ENCODE data around the gene ABCB4.

Gene ABCB4

DNA sequence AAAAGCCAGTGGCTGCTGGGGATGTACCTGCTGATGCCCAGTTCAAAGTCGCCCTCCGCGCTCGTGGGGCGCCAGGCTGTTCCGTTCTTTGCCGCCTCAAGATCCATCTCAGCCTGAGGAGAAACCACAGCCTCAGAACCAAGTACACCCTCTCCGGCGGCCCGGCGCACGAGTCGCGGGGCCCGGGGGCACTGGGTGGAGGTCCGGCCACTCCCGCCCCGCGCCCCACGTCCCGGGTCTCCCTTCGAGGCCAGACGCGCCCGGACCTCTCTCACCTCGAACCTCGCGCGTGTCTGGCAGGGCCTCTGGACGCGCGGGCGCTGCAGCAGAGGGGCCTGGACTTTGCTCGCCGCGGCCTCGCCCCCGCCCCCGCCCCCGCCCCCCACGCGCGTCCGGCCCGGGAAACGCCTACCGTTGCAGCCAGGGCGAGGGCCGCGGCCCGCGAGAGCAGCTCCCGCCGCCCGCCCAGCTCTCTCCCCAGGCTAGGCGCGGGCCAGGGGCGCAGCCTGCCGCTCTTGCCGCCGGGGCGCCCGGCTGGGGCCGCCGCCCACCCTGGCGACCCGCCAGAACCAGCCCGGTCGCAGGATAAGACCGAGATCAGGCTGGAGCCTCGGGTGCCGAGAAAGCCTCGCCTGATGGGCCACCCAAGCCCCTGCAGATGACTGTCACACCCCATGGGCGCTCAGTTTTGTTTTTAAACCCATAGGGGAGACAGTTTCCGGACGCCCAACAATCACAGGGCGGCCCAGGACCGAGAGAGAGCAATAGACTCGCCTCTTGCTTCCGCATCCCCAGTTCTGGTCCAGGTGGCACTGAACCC is at the start of gene ABCB4:
TSS of gene ABCB4 (minus strand) at position 322 of the 820 bp plus-strand sequence. CDS start at position 107, 215 bp downstream.
- peak; percentile 40 for DNase-seq (ENCODE audit: low spot score)

DNA sequence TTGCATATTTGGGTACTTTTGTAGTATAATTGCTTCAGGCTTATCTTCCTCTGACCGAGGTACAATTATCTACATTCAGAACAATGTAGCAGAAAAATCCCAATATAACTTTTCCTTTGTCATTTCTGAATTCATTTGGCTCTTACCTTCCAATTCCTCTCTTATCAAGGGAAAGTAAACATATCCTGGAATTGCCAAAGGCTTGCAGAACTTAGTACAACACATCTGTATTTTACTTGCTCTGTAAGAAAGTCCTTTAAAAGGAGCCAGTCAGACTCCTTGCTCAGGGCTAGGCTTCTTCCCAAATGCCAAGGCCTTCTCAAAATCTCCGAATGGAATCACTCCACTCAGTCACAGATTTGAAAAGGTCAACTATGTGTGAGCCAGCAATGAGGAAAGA is 43.3 kb upstream of the ABCB4 start:
- DNase-seq (ENCODE audit: low spot score), result no peak

DNA sequence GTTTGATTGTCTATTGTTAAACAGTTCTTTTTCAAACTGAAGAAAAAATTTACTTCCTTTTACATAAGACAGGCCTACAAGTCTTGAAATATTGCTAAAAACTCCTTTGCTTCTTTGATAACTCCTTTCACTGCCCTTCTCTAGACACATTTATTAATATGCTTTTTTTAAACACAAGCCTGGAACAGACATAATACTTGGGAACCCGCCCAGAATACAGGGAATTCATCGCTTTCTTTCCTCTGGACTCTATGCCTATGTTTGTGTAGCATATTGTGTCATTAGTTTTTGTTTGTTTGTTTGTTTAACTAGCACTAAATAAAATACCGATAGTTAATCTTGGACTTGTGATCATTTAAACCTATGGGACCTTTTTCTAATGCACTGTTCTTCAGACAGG is 42.4 kb upstream of the ABCB4 start:
- DNase-seq (ENCODE audit: low spot score), result no peak

DNA sequence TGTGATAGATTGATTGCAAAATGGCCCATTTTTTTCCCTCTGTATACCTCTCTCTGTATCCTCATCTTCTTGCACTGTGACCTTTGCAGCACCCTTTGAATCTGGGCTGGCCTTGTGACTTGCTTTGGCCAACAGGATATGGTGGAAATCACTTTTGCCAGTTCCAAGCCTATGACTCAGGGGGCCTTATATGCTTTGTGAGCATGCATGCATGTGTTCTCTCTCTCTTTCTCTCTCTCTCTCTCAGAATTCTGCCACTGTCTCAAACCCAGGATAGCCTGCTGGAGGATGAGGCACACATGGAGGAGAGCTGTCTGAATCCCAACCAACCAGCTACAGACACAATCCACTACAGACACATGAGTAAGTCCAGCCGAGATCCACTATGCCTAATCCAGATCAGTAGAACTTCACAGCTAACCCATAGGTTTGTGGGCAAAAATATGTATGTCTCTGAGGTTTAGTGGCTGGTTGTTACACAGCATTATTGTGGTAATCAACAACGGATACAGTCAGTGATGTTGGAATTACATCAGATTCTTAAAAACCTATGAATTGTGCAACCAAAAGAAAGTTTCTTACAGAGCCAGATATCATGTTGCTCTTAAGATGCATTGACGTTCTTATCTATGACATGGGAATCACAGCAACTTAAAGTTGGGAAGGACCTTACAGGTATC is 41.8 kb upstream of the ABCB4 start:
- DNase-seq (ENCODE audit: low spot score), result no peak

DNA sequence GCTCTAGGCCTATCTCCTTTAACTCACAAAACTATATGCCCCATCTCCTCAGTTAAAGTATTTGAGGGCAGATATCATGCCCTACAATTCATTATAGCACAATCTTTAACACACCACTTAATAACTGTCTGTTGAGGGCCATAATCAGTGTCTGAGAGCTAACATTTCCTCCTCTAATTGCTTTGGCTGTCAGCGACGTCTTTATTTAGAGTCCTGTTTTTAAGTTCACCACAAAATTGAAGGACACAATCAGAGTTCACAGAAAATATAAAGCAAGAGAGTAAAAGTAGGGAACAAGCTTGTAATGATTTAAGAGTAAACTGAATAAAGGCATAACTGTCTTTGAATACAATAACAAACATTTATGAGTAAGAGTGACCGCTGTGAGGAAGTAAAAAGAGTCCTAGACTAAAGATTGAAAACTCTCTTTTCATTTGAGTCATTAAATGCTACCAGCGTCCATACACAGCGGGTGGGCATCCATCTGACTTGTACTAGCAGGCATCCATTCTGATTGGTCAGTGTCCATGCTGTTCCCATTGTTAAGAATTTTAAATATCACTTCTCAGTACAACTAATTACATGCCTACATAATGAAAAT is 38.4 kb upstream of the ABCB4 start:
- no peak for DNase-seq (ENCODE audit: low spot score)

DNA sequence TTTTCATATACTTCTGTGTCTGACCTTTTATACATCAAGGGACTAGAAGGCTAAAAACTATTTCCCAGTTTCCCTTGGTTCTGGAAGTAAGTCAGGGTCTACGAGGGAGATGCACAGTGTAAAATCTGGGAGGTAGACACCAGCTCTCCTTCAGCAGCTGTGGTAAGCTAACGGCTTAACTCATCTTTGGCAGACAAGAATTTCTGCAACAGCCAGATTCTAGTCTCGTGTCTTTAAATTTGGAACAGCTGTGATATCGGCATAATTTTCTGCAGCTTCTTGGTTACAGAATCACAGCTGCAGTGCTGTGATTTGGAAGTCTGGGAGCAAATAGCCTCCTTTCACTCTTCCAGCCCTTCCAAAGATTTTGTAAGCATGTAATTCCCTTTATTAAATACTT is 37.4 kb upstream of the ABCB4 start:
- no peak for DNase-seq (ENCODE audit: low spot score)

DNA sequence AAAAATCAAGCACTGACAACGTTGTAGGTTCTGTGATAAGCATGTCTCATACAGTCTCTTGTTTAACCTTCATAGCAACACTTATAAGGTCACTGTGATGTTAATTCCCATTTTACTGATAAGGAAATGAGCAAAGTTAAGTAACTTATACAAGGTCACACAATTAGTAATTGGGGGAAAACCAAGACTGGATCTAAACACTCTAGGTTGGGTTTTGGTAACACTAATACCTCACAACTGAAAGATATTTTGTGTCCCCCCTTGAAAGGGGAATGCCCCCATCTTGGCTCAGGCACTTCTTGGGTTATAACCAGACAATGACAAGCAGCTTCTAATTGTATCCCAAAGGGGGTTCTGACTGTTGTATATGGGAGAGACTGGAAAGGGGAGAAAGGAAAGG is 36.0 kb upstream of the ABCB4 start:
- no peak for DNase-seq (ENCODE audit: low spot score)

DNA sequence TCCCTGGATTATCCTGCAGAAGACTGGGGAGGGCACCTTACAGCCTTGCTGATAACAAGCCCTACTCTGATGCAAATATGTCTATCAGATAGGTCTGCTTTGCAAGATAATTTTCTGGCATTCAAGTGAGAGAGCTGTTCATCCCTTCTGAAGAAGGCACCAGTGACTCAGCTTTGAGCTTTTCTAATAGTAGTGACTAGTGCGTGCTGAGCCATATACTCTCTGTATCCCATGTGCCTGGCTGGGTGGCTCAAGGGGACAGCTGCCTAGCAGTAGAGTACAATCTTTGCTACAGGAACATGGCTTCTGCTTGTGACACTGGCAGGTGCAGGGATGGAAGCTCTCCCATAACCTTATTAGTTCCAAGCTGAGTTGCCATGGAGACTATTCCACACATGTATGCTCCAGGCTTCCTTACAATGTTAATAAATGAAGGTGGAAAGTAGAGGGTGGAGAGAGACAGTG is 35.0 kb upstream of the ABCB4 start:
- DNase-seq (ENCODE audit: low spot score), result no peak

DNA sequence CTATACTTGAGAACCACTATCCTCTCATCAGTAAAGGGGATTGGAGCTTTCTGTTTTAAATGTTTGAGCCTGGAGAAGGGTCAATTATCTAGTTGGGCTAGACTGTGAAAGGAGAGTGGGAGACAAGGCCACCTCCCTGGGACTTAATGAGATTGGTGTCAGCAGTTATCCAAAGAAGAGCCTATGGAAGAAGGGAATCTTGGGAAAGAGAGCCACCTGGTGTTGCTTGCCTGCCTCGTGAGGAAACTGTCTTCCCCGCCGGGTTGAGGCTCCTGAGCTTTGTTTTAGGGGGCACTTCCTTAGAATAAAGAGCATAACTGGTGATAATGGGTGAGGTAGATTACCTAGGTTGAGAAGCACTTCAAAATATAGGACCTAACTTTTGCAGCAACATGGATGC is 32.0 kb upstream of the ABCB4 start:
- no peak for DNase-seq (ENCODE audit: low spot score)

DNA sequence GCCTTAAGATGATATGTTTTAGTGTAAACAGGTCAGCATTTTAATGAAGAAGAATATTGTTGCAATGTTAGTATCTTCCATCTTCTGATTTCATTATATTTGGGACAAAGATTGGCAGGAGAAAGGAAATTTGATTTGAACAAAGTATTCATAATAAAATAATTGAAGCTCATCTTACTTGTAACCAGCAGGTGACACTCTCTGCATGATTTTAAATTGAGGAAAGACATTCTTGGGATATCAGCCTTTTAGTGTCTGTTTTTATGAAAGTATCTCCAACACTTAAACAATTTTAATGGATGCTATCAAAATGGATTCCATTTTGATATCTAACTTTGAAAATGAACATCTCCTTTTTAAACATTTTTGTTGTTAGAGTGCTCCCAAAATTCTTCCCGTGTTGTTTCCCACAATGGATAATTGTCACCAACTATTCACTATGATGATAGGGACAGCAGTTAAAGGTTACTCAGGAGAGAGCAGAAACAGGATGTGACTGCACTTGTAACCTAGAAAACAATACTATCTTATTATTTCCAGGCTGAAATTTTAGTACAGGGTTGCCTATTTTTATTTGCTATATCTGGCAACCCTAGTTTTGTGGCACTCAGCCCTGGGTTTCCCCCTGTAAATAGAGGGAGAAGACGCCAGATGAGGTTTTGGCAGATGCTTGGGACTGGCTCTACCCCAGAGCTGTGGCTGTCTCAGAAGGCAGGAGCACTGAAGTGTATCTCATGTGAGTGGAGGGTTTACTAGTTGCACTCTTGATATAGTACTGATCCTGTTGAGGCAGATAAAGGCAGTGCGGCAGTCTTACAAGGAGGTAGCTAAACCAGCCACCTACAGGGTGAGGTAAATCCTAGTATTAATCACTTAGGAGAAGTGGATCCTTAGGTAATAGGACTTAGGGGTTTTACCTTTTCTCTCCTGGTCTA is 31.0 kb upstream of the ABCB4 start:
- no peak for DNase-seq (ENCODE audit: low spot score)

DNA sequence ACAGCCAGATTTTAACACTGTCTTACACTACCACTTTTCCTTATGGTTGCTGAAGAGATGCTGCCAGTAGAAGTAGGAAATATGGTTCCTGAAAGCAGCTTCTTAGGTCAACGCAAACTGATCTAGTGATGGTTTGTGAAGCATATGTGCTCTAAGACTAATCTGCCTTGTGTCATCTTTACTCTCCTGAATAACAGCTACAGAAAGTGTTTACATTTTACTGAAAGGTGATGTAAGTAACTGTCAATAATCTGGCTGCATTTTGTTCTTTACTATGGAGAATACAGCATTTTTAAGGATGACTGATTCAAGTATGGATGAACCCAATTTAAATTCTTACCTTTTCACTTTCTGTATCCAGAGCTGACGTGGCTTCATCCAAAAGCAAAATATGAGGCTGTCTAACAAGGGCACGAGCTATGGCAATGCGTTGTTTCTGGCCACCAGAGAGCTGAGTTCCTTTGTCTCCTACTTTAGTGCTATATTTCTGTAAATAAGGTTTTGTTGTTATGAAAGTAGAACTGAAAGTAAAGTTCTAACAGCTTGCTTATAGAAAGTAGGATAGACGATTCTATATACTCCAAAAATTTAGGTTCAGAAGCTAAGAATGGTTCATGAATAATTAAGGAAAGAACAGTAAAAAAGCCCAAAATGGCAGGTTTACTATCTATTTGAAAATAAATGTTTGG is 30.2 kb upstream of the ABCB4 start:
- no peak for DNase-seq (ENCODE audit: low spot score)

DNA sequence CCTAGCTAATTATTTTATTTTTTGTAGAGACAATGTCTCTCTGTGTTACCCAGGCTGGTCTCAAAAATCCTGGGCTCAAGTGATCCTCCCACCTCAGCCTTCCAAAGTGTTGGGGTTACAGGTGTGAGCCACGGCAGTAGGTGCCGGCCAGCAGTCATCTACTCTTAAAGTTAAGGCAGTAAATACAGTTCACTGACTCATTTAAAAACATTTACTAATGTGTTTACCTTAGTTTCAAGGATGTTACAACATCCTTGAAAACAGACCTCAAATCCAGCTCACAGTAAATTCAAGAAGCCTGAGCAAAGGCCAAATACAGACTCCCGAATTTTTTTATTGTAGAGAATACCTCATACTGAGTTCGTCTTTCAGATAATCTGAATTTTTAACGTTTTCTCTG is 29.6 kb upstream of the ABCB4 start:
- DNase-seq (ENCODE audit: low spot score), result no peak

DNA sequence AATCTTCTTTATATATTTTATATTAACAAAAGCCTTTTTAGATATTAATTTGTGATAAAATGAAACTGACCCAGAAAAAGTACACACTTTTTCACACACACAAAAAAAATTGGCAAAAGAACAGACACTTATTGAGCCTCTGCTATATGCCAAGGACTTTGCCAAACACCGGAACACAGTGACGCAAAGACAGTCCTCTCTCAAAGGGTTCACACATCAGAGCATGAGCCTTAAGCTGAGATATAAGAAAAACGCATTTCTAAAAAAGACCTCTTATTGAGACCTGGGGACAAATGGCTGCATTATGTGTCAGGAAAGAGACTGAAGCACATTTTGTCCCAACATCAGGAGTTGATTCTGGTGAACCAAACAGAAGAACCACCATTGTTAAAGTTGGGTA is 24.0 kb upstream of the ABCB4 start:
- DNase-seq (ENCODE audit: low spot score), result no peak

DNA sequence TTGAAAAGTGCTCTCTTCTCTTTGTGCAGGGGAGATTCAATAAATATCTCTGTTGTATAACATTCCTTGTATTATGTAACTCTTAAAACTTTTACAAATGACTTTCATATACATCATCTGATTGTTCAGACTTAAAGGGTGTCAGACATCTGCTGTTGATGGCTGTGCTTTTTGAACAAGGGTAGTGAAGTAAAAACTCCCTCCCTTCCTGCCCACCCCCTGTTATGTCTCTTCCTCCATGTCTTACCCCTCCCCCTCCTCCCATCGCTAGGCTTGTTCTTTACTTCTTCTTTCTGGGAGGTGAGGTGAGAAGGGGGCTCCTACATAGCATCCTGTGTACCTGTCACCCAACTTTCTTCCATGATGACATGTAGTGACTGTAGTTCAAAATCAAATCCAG is 23.4 kb upstream of the ABCB4 start:
- no peak for DNase-seq (ENCODE audit: low spot score)

DNA sequence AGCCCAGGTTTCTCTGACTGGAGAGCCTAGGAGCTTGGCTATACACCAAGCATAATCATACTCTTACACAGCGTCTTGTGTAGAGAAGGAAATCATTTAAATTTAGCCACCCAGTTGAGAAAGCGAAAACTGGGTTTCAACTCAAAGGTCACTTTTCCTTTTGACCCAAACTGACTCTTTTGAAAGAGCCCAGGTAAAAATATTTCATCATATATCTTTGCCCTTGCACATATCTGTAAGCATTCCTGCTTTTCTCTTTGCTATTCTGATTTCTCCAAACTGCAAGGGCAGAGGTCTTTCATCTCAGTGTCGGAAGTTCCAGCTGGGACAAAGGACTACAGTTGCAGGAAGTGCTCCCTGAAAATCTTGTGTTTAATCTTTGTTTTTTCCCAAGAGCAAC is 22.0 kb upstream of the ABCB4 start:
- no peak for DNase-seq (ENCODE audit: low spot score)

DNA sequence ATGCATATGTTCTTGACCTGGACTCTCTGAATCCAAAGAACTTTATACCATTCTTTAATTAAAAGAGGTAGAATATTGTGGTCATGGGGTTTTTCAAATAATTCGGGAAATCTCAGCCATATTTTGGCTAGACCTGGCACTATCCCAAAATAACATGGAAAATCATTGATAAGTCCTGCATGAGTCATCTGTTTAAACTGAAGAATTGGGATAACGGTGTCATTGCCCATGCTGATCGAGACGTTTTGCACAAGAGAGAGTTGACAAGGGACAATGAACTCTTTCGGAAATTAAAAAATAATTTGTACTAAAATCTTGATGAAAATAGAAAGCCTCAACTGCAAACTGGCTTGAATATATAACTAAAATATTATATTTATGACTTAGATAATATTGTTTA is 19.9 kb upstream of the ABCB4 start:
- no peak for DNase-seq (ENCODE audit: low spot score)

DNA sequence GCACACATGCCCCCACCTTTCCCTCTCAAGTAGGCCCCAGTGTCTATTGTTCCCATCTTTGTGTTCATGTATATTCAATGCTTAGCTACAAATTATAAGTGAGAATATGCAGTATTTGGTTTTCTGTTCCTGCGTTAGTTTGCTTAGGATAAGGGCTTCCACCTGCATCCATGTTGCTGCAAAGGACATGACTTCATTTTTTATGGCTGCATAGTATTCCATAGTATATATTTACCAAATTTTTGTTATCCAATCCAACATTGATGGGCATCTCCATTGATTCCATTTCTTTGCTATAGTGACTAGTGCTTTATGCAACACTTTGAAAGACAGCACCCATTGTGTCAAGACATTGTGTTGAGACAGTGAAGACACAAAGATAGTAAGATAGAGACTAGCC is 19.0 kb upstream of the ABCB4 start:
- no peak for DNase-seq (ENCODE audit: low spot score)

DNA sequence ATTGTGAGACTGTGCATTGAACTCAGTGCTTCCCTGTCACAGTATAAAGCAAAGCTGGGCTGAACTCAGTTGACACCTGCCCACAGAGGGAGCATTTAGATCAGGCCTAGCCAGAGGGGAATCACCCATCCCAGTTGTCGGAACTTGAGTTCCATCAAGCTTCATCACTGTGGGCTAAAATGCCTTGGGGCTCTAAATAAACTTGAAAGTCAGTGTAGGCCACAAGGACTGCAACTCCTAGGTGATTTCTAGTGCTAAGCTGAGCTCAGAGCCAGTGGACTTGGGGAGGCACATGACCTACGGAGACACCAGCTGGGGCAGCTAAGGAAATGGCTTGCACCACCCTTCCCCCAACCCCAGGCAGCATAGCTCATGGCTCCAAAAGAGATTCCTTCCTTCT is 7.7 kb upstream of the ABCB4 start:
- no peak for DNase-seq (ENCODE audit: low spot score)

DNA sequence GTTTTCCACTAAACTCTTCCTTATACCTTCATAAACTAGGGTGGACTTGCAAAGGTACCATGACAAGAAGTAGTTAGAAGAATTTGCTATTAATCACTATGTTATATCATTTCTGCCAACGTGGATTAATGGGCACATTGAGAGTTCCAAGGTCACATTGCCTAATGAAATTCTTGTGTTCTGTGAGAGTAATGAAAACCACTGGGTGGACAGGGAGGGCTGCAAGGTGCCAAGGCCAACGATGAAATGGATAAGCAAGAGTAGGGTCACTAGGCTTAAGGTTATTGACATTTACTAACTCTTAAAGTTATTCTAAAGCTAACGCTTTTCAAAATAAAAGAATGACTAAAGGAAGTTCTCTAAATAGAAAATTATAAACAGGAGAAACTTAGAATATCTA is 6.6 kb upstream of the ABCB4 start:
- no peak for DNase-seq (ENCODE audit: low spot score)

DNA sequence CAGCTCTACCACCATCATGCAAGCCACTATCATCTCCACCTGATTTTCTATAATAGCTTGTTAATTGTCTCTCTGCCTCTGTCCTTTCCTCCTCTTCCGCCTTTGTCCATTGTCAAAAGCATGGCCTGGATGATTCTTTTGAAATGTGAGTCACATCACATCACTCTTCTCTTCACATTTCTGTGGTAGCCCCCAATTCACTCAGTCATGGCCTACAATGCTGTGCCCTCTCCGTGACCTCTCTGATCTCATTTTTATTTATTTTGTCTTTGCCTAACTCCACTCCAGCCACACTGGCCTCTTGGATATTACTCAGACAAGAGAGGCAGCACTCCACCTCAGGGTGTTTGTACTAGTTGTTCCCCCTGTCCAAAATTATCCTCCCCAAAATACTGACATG is 4.9 kb upstream of the ABCB4 start:
- no peak for DNase-seq (ENCODE audit: low spot score)

DNA sequence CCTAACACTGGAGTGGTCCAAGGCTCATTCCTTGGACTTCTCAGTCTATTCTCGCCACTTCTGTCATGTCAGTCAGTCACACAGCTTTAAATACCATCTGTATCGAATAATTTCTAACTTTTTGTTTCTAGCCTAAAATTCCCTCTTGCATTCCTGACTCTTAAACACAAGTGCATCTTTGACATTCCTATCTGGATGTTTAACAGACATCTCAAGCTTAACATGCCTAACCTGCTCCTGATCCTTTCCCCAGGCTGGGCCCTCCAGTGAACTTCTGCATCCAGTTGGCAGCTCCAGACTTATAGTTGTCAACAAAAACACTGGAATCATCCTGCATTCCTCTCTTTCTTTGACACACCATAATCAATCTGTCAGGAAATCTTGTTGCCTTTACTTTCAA is 4.5 kb upstream of the ABCB4 start:
- DNase-seq (ENCODE audit: low spot score), result no peak

DNA sequence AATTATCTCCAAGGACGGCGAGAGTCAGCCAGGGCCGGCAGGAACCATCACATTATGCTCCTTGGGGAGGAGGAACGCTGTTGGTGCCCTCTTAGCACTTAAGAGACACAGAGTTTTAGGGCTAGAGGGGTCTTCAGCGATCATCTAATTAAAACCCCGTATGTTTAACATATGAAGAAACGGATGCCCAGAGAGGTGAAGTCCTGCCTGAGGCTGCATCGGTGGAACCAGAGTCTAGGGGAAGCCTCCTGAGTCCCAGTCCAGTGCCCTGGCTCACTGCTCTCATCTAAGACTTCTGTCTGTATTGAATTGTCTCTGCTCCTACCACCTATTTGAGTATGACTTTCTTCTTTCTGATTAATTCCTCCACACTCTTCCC is 688 bp upstream of the ABCB4 start:
- no peak for DNase-seq (ENCODE audit: low spot score)
